ENCODE data around the gene HDAC7. TPM values are rescaled to one million over a fixed set of nuclear protein-coding genes. Genes with fewer than 3 reads are reported as not detected.
"Not testable (repeated sequence)": the region's sequence is repeated elsewhere in the genome, so short reads cannot be mapped to it uniquely, and the experiment has no call there.

Gene HDAC7
- total RNA-seq, 4 donors from 2014 or later = 55.9 to 96.5 (median 59.4) TPM

DNA sequence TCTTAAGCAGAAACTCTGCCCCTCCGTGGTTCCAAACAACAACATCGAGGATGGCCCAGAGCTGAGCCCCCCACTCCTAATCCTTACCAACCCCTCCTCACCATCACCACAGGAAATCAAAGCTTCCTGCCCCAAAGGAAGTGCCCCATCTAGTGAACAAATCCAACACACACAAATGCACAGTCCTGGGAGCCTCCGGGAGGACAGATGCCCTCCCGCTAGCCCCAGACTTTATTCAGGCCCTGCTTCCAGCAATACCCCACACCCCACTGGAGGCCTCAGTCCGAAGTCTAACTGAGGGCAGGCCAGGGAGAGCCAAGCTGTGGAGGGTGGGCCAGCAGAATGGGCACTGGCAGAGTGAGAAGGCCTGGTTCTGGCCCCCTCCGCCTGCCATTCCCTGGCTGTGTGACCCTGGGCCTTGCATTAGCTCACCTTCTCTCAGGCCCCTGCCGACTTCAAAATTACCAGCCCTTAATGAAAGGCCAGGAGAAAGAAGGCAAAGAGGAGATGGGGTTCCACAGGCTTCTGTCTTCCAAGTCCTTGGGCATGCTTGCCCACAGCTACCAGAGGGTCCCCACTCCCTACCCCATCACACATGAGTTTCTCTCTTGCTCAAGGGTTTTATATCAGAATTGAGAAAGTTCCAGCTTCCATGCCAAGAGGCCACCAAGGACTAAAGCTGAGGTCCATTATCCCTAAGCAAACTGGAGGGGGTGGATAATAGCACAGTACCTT is 2.3 kb downstream of the HDAC7 start:
- 20% methylated on average over 2 of the region's 7 CpGs; no CpG with 5 or more reads in 1 of the 2 donors for WGBS, 2 donors (ENCODE audit: low coverage in 1 of 2)
- no peaks in the 10 kb centered on the region for H3K9me3 ChIP-seq
- H3K27ac ChIP-seq = peak overlapping the region; percentile 94 to 99 (median 96)
- H3K27me3 ChIP-seq = no peaks in the 10 kb centered on the region
- H3K36me3 ChIP-seq = no peaks in the 10 kb centered on the region
- H3K4me3 ChIP-seq = peak overlapping the region; percentile 76 to 81
- TF ChIP-seq POLR2A (IDR thresholded peaks at IDR 0.05) = no peak
- no peak for TF ChIP-seq EP300 (IDR thresholded peaks at IDR 0.05)
- TF ChIP-seq, protein P1, sequence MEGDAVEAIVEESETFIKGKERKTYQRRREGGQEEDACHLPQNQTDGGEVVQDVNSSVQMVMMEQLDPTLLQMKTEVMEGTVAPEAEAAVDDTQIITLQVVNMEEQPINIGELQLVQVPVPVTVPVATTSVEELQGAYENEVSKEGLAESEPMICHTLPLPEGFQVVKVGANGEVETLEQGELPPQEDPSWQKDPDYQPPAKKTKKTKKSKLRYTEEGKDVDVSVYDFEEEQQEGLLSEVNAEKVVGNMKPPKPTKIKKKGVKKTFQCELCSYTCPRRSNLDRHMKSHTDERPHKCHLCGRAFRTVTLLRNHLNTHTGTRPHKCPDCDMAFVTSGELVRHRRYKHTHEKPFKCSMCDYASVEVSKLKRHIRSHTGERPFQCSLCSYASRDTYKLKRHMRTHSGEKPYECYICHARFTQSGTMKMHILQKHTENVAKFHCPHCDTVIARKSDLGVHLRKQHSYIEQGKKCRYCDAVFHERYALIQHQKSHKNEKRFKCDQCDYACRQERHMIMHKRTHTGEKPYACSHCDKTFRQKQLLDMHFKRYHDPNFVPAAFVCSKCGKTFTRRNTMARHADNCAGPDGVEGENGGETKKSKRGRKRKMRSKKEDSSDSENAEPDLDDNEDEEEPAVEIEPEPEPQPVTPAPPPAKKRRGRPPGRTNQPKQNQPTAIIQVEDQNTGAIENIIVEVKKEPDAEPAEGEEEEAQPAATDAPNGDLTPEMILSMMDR (IDR thresholded peaks at IDR 0.05) = peak in 2 of 4 experiments; percentile 14 to 60
- TF ChIP-seq POLR2AphosphoS5 (IDR thresholded peaks at IDR 0.05) = no peak
- peaks cover 16 to 87% (median 69%) of the 10 kb centered on the region in 3 donors for H3K4me1 ChIP-seq
- ATAC-seq = no peak

DNA sequence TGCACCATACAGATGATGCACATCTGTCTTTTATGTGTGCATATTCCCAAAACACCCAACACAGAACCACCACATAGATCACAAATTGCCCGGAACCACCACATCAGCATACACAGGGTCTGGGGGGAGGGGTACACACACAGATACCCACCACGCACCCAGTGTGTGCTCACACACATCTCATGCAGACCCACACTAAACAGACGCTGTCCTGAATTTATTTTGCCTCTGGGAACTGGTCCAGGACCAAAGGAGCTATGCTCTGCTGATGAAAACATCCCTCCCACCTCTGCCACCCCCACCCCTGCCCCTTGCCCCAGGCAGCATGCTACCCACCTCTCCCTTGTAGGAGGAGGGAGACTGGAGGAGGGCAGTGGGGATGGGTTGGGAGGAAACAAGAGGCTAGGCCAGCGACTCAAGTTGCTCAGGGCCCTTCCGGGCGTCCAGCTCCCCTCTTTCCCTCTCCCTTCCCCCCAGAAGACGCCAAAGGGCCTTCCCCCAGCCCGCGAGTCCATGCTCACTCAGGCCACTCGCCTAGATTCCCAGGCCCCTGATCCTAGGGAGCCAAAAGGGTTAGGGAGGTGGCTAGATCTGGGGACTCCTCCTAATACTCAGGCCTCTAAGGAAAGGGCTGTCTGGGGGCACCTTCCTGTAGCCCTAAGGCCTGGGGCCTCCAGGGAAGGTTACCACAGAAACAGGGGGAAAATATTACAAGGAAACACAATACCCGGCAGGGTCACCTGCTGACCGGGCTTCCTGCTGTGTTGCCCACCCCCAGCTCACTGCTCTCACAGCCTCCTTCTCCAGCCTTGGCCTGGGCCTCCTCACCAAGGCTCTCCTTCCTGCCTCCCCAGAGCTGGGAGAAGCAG is 3.1 kb downstream of the HDAC7 start:
- Histone ChIP-seq H3K9me3 (no peaks in the 10 kb centered on the region), H3K4me1 (peaks cover 8 to 87% (median 65%) of the 10 kb centered on the region in 3 donors), H3K4me3 (peak overlapping the region; percentile 76 to 81), H3K36me3 (no peaks in the 10 kb centered on the region), H3K27me3 (no peaks in the 10 kb centered on the region), H3K27ac (peak overlapping the region; percentile 94 to 99 (median 96))
- WGBS, 2 donors (ENCODE audit: low coverage in 1 of 2) = 17% methylated on average over 11 of the region's 12 CpGs; no CpG with 5 or more reads in 1 of the 2 donors
- no peak for ATAC-seq
- TF ChIP-seq POLR2A (IDR thresholded peaks at IDR 0.05) (no peak), EP300 (IDR thresholded peaks at IDR 0.05) (no peak), POLR2AphosphoS5 (IDR thresholded peaks at IDR 0.05) (no peak)
- TF ChIP-seq, protein P1 (IDR thresholded peaks at IDR 0.05) = no peak

DNA sequence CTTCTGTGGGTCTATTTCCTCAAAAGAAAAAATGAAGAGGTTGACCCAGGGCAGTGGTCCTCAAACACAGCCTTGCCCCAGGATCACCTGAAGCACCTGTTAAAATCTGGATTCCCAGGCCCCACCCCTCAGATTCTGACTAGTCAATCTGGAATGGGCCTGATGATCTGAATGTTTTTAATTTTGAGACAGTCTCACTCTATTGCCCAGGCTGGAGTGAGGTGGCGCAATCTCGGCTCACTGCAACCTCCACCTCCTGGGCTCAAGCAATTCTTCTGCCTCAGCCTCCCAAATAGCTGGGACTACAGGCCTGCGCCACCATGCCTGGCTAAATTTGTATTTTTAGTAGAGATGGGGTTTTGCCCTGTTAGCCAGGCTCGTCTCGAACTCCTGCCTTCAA is 4.3 kb downstream of the HDAC7 start:
- ATAC-seq, H3K36me3 ChIP-seq, H3K4me3 ChIP-seq, H3K9me3 ChIP-seq, H3K27me3 ChIP-seq: not testable (repeated sequence)
- WGBS, 2 donors (ENCODE audit: low coverage in 1 of 2) = 68 to 76% methylated on average over 5 of the region's 5 CpGs
- Histone ChIP-seq H3K27ac (peak overlapping the region; percentile 8 to 99 (median 96)), H3K4me1 (peaks cover 6 to 87% (median 67%) of the 10 kb centered on the region in 3 donors)

DNA sequence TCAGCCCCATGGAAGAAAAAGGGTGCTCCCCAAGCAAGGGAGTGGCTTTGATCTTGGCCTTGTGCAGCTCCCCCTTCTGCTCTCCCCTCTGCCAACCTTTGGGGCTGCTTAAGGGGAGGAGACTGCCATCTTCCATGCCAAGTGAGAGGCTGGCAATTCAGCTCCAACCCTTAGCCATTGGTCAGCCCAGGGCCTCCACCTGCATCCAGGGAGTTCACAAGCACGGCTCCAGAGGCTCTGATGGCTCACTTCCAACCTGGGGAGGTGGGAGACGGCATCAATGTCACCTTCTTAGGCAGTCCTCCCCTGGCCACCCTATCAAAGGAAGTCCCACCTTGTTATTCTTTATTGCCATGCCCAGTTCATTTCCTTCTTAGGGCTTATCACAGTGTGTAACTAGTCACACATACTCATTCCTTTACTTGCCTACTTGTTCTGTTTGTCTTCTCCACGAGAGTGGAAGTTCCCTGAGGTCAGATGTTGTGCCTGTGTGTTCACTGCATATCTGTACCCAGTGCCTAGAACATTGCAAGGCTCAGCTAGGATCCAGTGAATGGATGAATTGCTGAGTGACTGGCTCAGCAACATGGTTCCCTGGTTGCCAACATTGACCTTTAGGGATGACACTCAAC is 5.0 kb downstream of the HDAC7 start:
- Histone ChIP-seq H3K27me3 (no peaks in the 10 kb centered on the region), H3K4me1 (peaks cover 12 to 91% (median 75%) of the 10 kb centered on the region in 3 donors), H3K36me3 (no peaks in the 10 kb centered on the region), H3K4me3 (peak overlapping the region in 1 of 2 donors; percentile 51), H3K27ac (peak overlapping the region; percentile 94 to 99 (median 96)), H3K9me3 (no peaks in the 10 kb centered on the region)
- 41% methylated on average over 3 of the region's 3 CpGs; no CpG with 5 or more reads in 1 of the 2 donors for WGBS, 2 donors (ENCODE audit: low coverage in 1 of 2)
- TF ChIP-seq EP300 (IDR thresholded peaks at IDR 0.05) (no peak), POLR2A (IDR thresholded peaks at IDR 0.05) (no peak), POLR2AphosphoS5 (IDR thresholded peaks at IDR 0.05) (no peak)
- TF ChIP-seq, protein P1 (IDR thresholded peaks at IDR 0.05) = no peak
- no peak for ATAC-seq
